Spleen (tissue), 7 donors: ENCODE measurements around the gene MAJIN.

Source experiments
- POLR2A ChIP-seq, 3 donors: fragments of 450-650 bp; IDR thresholded peaks; one replicate each; pipeline ENCODE4 v1.5.1; 2017; ENCODE audit warnings: antibody characterized with exemption in 3 of 3, mild to moderate bottlenecking in 1 of 3
- POLR2AphosphoS5 ChIP-seq, 3 donors: sonication (generic); formaldehyde crosslinking; IDR thresholded peaks; one replicate each; pipeline ENCODE4 v1.5.1; 2017; ENCODE audit warnings: antibody characterized with exemption in 3 of 3
- TF ChIP-seq, protein P1 (sequence below), 11 experiments: fragments of 200-600 bp in 7 of 11; fragments of 450-650 bp in 4 of 11; sonication (generic) in 4 of 11; IDR thresholded peaks in 8 of 11; conservative IDR thresholded peaks in 3 of 11; 1 replicate in 7 of 11; 2 replicates in 4 of 11; pipeline versions ENCODE4 v1.4.0 to v1.8.0; 2016 to 2021; ENCODE audit warnings: antibody characterized with exemption in 11 of 11, inconsistent platforms in 4 of 11, mild to moderate bottlenecking in 1 of 11
- donor health status: DM: no; HTN: no; CAD: no; lungs with moderate emphysema.
- donor health status: DM: no; HTN: no; CAD: no.
- donor health status: DM: no; HTN: no; CAD: no.

DNA sequence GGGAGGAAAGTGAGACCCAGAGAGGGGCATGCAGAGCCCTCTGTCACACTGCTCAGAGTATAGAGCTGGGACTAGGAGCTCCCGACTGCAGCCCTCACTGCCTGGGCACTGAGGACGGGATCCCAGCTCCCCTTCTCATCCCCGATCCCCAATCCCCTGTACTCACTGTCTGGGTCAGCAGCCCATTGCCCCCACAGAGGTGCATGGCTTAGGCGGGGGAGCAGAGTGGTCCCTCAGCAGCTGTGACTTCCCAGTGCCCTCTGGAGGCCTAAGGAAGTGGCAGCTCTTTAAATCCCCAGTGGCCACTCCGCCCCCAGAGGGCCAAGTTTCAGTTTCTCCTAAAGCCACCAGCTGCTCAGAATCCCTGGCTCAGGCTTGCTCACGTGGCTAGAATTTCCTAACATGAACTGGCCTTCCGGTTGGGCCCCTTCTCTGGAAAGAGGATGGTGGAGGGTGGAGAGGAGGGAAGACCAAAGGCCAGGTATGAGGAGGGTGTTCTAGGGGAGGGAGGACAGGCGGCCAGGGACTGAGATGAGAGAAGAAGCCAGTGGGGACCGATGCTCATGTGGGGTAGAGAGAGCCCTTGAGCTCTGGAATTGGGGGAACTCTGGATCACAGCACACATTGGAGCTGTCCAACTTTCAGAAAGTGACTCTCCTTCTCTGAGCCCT, 24.9 kb upstream of the MAJIN start, which contains the start of gene BATF2:
- TF ChIP-seq, protein P1, sequence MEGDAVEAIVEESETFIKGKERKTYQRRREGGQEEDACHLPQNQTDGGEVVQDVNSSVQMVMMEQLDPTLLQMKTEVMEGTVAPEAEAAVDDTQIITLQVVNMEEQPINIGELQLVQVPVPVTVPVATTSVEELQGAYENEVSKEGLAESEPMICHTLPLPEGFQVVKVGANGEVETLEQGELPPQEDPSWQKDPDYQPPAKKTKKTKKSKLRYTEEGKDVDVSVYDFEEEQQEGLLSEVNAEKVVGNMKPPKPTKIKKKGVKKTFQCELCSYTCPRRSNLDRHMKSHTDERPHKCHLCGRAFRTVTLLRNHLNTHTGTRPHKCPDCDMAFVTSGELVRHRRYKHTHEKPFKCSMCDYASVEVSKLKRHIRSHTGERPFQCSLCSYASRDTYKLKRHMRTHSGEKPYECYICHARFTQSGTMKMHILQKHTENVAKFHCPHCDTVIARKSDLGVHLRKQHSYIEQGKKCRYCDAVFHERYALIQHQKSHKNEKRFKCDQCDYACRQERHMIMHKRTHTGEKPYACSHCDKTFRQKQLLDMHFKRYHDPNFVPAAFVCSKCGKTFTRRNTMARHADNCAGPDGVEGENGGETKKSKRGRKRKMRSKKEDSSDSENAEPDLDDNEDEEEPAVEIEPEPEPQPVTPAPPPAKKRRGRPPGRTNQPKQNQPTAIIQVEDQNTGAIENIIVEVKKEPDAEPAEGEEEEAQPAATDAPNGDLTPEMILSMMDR (IDR thresholded peaks at IDR 0.05 in 8 of 11, conservative IDR thresholded peaks at IDR 0.05 in 3 of 11) = peak; percentile 9 to 77 (median 60)
- TF ChIP-seq POLR2A (IDR thresholded peaks at IDR 0.05) = peak in 1 of 3 donors; percentile 83
- TF ChIP-seq POLR2AphosphoS5 (IDR thresholded peaks at IDR 0.05) = peak; percentile 71 to 92 (median 80)
